Measurements from ENCODE around the gene GPR78. TPM values are rescaled to one million over a fixed set of nuclear protein-coding genes. Genes with fewer than 3 reads are reported as not detected.

GPR78 gene
- total RNA-seq, 2 donors from 2014 or later, result 0.45 TPM; not detected in 1

- intact Hi-C loops (cut with DNase I), result loop anchor here (5.0 kb wide), 1 partner anchor 348 kb away; no protein-coding TSS in a partner anchor
- no peak for DNase-seq (ENCODE audit: low spot score)
- Histone ChIP-seq H3K27me3 (replicated peaks; ENCODE audit: insufficient read depth) (peaks cover 19% of the 10 kb centered on the region), H3K9me3 (no peaks in the 10 kb centered on the region), H3K4me3 (no peak overlapping the region), H3K27ac (no peak overlapping the region), H3K36me3 (no peaks in the 10 kb centered on the region), H3K4me1 (replicated peaks) (peaks cover 7% of the 10 kb centered on the region)
- 65% methylated on average over 11 of the region's 11 CpGs for WGBS
- no peak for TF ChIP-seq CTCF (IDR thresholded peaks at IDR 0.05)
- TF ChIP-seq POLR2AphosphoS5 (IDR thresholded peaks at IDR 0.05), result no peak
These were observed 9.8 kb downstream of the GPR78 start for GRCh38 chr4:8589823-8590545.

GRCh38 chr4:8590546-8590880, 10.3 kb downstream of the GPR78 start:
- WGBS, result 89% methylated on average over 5 of the region's 5 CpGs
- peaks cover 19% of the 10 kb centered on the region for H3K27me3 ChIP-seq (replicated peaks; ENCODE audit: insufficient read depth)
- no peaks in the 10 kb centered on the region for H3K9me3 ChIP-seq
- H3K27ac ChIP-seq, result no peak overlapping the region
- peaks cover 7% of the 10 kb centered on the region for H3K4me1 ChIP-seq (replicated peaks)
- H3K4me3 ChIP-seq, result no peak overlapping the region
- intact Hi-C loops (cut with DNase I), result loop anchor here (5.0 kb wide), 1 partner anchor 348 kb away; no protein-coding TSS in a partner anchor
- DNase-seq (ENCODE audit: low spot score), result no peak
- TF ChIP-seq POLR2A (IDR thresholded peaks at IDR 0.05), result no peak
- no peak for TF ChIP-seq CTCF (IDR thresholded peaks at IDR 0.05)
- no peak for TF ChIP-seq POLR2AphosphoS5 (IDR thresholded peaks at IDR 0.05)
- H3K36me3 ChIP-seq, result no peaks in the 10 kb centered on the region

GRCh38 chr4:8591114-8591513, 10.9 kb downstream of the GPR78 start:
- no peak for DNase-seq (ENCODE audit: low spot score)
- H3K36me3 ChIP-seq, result no peaks in the 10 kb centered on the region
- intact Hi-C loops (cut with DNase I), result loop anchor here (5.0 kb wide), 1 partner anchor 349 kb away; no protein-coding TSS in a partner anchor
- H3K4me3 ChIP-seq, result no peak overlapping the region
- TF ChIP-seq CTCF (IDR thresholded peaks at IDR 0.05), result no peak
- no peak for TF ChIP-seq POLR2AphosphoS5 (IDR thresholded peaks at IDR 0.05)
- no peak for TF ChIP-seq POLR2A (IDR thresholded peaks at IDR 0.05)
- no peaks in the 10 kb centered on the region for H3K9me3 ChIP-seq
- peaks cover 19% of the 10 kb centered on the region for H3K27me3 ChIP-seq (replicated peaks; ENCODE audit: insufficient read depth)
- peaks cover 7% of the 10 kb centered on the region for H3K4me1 ChIP-seq (replicated peaks)
- 88% methylated on average over 9 of the region's 9 CpGs for WGBS
- H3K27ac ChIP-seq, result no peak overlapping the region

GRCh38 chr4:8591626-8592365, 11.6 kb downstream of the GPR78 start:
- intact Hi-C loops (cut with DNase I), result loop anchor here (2.0 to 5.0 kb wide), 2 partner anchors 123 to 349 kb away; no protein-coding TSS in a partner anchor
- no peak overlapping the region for H3K4me3 ChIP-seq
- H3K4me1 ChIP-seq (replicated peaks), result peaks cover 7% of the 10 kb centered on the region
- no peak overlapping the region for H3K27ac ChIP-seq
- TF ChIP-seq POLR2AphosphoS5 (IDR thresholded peaks at IDR 0.05) (no peak), CTCF (IDR thresholded peaks at IDR 0.05) (no peak), POLR2A (IDR thresholded peaks at IDR 0.05) (no peak)
- H3K36me3 ChIP-seq, result no peaks in the 10 kb centered on the region
- no peak for DNase-seq (ENCODE audit: low spot score)
- H3K9me3 ChIP-seq, result no peaks in the 10 kb centered on the region
- H3K27me3 ChIP-seq (replicated peaks; ENCODE audit: insufficient read depth), result peaks cover 14% of the 10 kb centered on the region
- WGBS, result 73% methylated on average over 15 of the region's 15 CpGs

Data from prostate gland (tissue), 2 donors.